Colonic mucosa (tissue), 4 donors: ENCODE results near the gene D2HGDH. TPM values are rescaled to one million over a fixed set of nuclear protein-coding genes. Genes with fewer than 3 reads are reported as not detected.
"Not testable (repeated sequence)": the region's sequence is repeated elsewhere in the genome, so short reads cannot be mapped to it uniquely, and the experiment has no call there.

Experiments used
- DNase-seq: peaks from one replicate; pipeline ENCODE4 v3.0.0-alpha.2; 2020
- H3K27ac ChIP-seq: fragments of 200-600 bp; one replicate; pipeline ENCODE4 v1.8.0; 2021
- H3K27me3 ChIP-seq: fragments of 200-600 bp; one replicate; pipeline ENCODE4 v1.8.0; 2021
- H3K36me3 ChIP-seq: fragments of 200-600 bp; one replicate; pipeline ENCODE4 v1.8.0; 2021
- H3K4me1 ChIP-seq: fragments of 200-600 bp; one replicate; pipeline ENCODE4 v1.8.0; 2021; ENCODE audit warnings: mild to moderate bottlenecking
- H3K4me3 ChIP-seq: fragments of 200-600 bp; one replicate; pipeline ENCODE4 v1.8.0; 2021
- H3K9ac ChIP-seq, 2 donors: one replicate each; pipeline ENCODE4 v1.7.0; 2013; ENCODE audit warnings: control low read depth in 2 of 2, low read depth in 2 of 2, low read length in 2 of 2
- H3K9me3 ChIP-seq: fragments of 200-600 bp; one replicate; pipeline ENCODE4 v1.8.0; 2021
- CTCF ChIP-seq: fragments of 200-600 bp; IDR thresholded peaks from one replicate; pipeline ENCODE4 v1.8.0; 2022; ENCODE audit warnings: antibody characterized with exemption, mild to moderate bottlenecking
- intact Hi-C: fragments of 100-400 bp; cut with DNase I; formaldehyde crosslinking; loops from one replicate; pipeline ENCODE4 v1.14.1; 2022
- total RNA-seq, 2 donors: library from RNA; stranded (reverse); fragmentation: NEBNext Ultra II Directional in 1 of 2; extraction: Animal tissue kit (Norgen Biotek cat#: 25700) in 1 of 2; gene quantifications; one replicate each; pipeline ENCODE4 v1.2.1, GENCODE V29; 2021
- donor health status: healthy.
- donor health status: DM: no; HTN: no; CAD: no.
- donor health status: DM: no; HTN: no; CAD: no.

Gene D2HGDH
- total RNA-seq, 2 donors from 2014 or later: 42.0 to 76.6 TPM

GRCh38 chr2:241814643-241815476, 80.4 kb downstream of the D2HGDH start:
- Histone ChIP-seq H3K9ac (no peak overlapping the region), H3K36me3 (no peaks in the 10 kb centered on the region), H3K27ac (no peak overlapping the region), H3K9me3 (no peaks in the 10 kb centered on the region), H3K4me3 (no peak overlapping the region), H3K27me3 (no peaks in the 10 kb centered on the region), H3K4me1 (peaks cover 4% of the 10 kb centered on the region)
- intact Hi-C loops: no loop called here
- DNase-seq: no peak
- TF ChIP-seq CTCF: no peak

- intact Hi-C loops: no loop called here
- H3K4me1 ChIP-seq: peaks cover 4% of the 10 kb centered on the region
- no peaks in the 10 kb centered on the region for H3K27me3 ChIP-seq
- H3K9me3 ChIP-seq: no peaks in the 10 kb centered on the region
- TF ChIP-seq CTCF: no peak
- H3K4me3 ChIP-seq: no peak overlapping the region
- DNase-seq: peak; percentile 17
- no peak overlapping the region for H3K9ac ChIP-seq
- H3K27ac ChIP-seq: no peak overlapping the region
- H3K36me3 ChIP-seq: no peaks in the 10 kb centered on the region
Measured at GRCh38 chr2:241815477-241816430, 81.3 kb downstream of the D2HGDH start.

GRCh38 chr2:241816431-241817121, 82.1 kb downstream of the D2HGDH start:
- no peak overlapping the region for H3K27ac ChIP-seq

GRCh38 chr2:241817126-241817820, 82.8 kb downstream of the D2HGDH start:
- no peak overlapping the region for H3K9ac ChIP-seq
- no peaks in the 10 kb centered on the region for H3K9me3 ChIP-seq
- H3K27ac ChIP-seq: no peak overlapping the region
- DNase-seq: no peak
- no peak overlapping the region for H3K4me3 ChIP-seq
- intact Hi-C loops: no loop called here
- no peaks in the 10 kb centered on the region for H3K36me3 ChIP-seq
- H3K4me1 ChIP-seq: peaks cover 4% of the 10 kb centered on the region
- TF ChIP-seq CTCF: no peak
- no peaks in the 10 kb centered on the region for H3K27me3 ChIP-seq

More at GRCh38 chr2:241816431-241817121, 82.1 kb downstream of the D2HGDH start:
- H3K4me1 ChIP-seq: peaks cover 4% of the 10 kb centered on the region
- DNase-seq: no peak
- no peak for TF ChIP-seq CTCF
- H3K36me3 ChIP-seq: no peaks in the 10 kb centered on the region
- H3K9me3 ChIP-seq: no peaks in the 10 kb centered on the region
- intact Hi-C loops: no loop called here
- H3K27me3 ChIP-seq: no peaks in the 10 kb centered on the region
- no peak overlapping the region for H3K9ac ChIP-seq
- H3K4me3 ChIP-seq: no peak overlapping the region

GRCh38 chr2:241817821-241818215, 83.4 kb downstream of the D2HGDH start:
- DNase-seq, H3K9ac ChIP-seq, H3K4me1 ChIP-seq, H3K36me3 ChIP-seq, intact Hi-C loops, H3K27ac ChIP-seq, H3K27me3 ChIP-seq, H3K4me3 ChIP-seq, H3K9me3 ChIP-seq: not testable (repeated sequence)

Other genes starting within 250 kb of the D2HGDH start
- gene STK25, start 226.0 kb upstream of the D2HGDH start, total RNA-seq: 100 to 1,000 TPM in 1 of 2 donors, 10 to 100 TPM in 1; 87.8 to 144 TPM
- 10 to 100 TPM in 1 of 2 donors, 1 to 10 TPM in 1; 8.3 to 14.1 TPM for gene BOK, start 175.9 kb upstream of the D2HGDH start, total RNA-seq
- gene THAP4, start 97.5 kb upstream of the D2HGDH start, total RNA-seq: 10 to 100 TPM; 66.6 to 68.0 TPM
- gene ATG4B, start 96.9 kb upstream of the D2HGDH start, total RNA-seq: 100 to 1,000 TPM in 1 of 2 donors, 10 to 100 TPM in 1; 72.4 to 119 TPM
- 100 to 1,000 TPM in 1 of 2 donors, 10 to 100 TPM in 1; 22.6 to 106 TPM for gene DTYMK, start 47.8 kb upstream of the D2HGDH start, total RNA-seq
- 10 to 100 TPM; 18.3 to 44.2 TPM for gene ING5, start 32.6 kb upstream of the D2HGDH start, total RNA-seq
- 10 to 100 TPM; 34.2 to 70.2 TPM for gene GAL3ST2, start 42.2 kb downstream of the D2HGDH start, total RNA-seq
- 10 to 100 TPM; 36.9 to 84.5 TPM for gene NEU4, start 74.6 kb downstream of the D2HGDH start, total RNA-seq
- under 1 TPM; 0.21 to 0.35 TPM for gene PDCD1, start 124.3 kb downstream of the D2HGDH start, total RNA-seq
- gene RTP5, start 135.1 kb downstream of the D2HGDH start, total RNA-seq: not detected